Measurements from ENCODE around the gene GPD2.
"Not testable (repeated sequence)": the region's sequence is repeated elsewhere in the genome, so short reads cannot be mapped to it uniquely, and the experiment has no call there.

Gene GPD2

DNA sequence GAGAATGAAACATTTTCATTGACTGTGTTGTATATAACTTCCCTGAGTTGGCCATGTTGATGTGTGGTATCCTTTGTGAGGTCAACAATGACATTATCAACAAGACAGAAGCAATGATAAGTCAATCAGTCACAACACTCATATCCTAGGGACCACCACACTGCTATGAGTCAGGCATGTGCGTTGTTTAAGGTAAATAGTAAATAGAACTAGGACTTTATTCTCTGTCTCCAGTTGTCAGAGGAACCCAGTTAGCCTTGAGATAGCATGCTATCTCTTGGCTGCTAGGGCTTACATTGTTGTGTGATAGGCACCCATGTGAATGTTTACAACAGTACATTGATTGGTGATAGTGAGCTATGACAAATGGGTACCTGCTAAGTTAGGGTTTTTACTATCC, 37.3 kb downstream of the GPD2 start:
- DNase-seq = no peak

GRCh38 chr2:156474401-156474800, 38.2 kb downstream of the GPD2 start:
- no peak for DNase-seq

GRCh38 chr2:156476021-156476849, 40.1 kb downstream of the GPD2 start:
- DNase-seq = peak in 1 of 56 donors; percentile 45

- no peak for DNase-seq
Observed at GRCh38 chr2:156476850-156477206, 40.6 kb downstream of the GPD2 start.

DNA sequence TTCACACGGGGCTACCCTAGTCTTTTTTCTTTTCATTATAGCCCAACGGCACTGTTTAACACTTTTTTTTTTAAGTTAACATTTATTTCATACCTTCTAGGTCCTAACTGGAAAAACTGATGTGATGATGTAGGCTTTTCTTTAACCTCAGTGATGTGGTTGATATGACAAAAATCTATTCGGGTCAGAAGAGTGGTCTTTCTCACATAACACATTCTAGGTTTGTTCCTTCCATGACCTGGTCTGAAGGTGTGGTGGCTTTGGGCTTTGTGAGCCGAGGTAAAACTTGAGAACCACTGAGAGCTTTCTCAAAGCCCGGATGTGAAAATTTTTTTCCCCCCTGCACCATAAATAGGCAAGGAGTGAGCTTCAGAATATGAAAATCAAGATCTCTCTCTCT, 44.2 kb downstream of the GPD2 start:
- DNase-seq = no peak

- no peak for DNase-seq
Observed at GRCh38 chr2:156481312-156481711, 45.1 kb downstream of the GPD2 start.

DNA sequence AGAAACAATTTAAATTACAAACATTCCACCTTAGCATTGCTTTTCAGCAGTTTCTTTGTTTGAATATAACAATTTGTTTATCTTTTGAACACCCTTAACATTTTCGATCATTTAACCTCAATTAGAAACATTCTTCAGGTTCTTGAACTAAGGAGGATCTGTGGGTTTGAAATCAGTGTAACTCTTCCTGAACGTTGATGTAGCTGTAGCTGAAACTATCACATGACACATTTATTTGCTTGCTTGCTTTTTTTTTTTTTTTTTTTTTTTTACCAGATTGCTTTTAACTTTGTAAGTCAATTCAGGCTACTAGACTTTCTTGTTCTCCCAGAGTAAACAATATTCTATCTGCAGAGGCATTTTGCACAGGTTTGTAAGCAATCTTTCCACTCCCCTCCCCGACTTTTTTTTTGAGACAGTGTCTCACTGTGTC, 47.6 kb downstream of the GPD2 start:
- no peak for DNase-seq

GRCh38 chr2:156486147-156486546, 50.0 kb downstream of the GPD2 start:
- DNase-seq = no peak

DNA sequence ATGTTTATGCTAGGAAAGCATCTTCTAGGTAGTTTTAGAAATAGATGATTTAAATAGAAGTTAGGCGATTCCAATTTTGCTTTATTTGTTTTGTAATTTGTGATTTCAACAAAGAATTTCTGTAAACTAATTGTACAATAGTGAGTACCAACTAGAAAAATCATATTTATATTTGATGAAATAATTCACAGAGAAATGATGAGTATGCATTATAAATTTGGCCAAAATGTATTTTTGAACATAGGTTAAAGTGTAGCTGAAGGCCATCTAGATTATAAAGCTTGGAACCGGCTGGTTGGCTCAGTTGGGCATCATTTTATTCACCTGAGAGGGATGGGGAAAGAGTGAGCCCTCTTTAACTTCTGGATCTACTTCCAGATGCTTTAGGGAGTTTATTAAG, 50.4 kb downstream of the GPD2 start:
- DNase-seq = no peak

- DNase-seq = no peak
Observed at GRCh38 chr2:156489195-156489594, 53.0 kb downstream of the GPD2 start.

DNA sequence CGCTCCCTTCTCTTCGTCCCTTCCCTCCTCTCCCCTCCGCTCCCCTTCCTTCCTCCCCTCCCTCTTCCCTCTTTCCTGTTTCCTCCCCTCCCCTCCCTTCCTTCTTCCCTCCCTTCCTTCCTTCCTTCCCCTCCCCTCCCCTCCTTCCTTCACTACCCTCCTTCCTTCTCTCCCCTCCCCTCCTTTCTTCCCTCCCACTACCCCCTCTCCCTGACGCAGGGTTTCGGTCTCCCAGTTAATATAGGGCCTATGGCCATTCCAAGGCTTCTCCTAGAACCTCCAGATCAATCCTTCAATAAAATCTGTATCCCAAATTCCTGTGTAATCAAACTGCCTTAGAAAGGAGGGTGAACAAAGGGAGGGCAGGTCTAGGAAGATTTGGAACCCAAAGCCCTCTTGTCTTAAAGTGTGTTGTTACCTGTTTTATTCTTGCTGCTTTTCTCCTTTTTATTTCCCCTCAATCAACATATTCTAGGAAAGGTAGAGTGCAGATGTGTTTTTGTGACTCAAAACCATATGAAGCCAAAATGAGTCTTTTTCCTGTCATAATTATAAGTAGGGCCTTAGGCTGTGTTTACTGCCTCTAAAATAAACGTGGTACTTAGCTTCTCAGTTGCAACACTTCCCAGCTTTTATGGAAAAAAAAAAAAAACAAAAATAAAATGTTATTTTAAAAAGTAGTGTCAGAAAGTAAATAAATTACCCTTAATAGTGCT, 53.7 kb downstream of the GPD2 start:
- DNase-seq = no peak

- no peak for DNase-seq
Observed at GRCh38 chr2:156490466-156490840, 54.3 kb downstream of the GPD2 start.

GRCh38 chr2:156491176-156491575, 55.0 kb downstream of the GPD2 start:
- DNase-seq = no peak

GRCh38 chr2:156492979-156493378, 56.8 kb downstream of the GPD2 start:
- DNase-seq = no peak

DNA sequence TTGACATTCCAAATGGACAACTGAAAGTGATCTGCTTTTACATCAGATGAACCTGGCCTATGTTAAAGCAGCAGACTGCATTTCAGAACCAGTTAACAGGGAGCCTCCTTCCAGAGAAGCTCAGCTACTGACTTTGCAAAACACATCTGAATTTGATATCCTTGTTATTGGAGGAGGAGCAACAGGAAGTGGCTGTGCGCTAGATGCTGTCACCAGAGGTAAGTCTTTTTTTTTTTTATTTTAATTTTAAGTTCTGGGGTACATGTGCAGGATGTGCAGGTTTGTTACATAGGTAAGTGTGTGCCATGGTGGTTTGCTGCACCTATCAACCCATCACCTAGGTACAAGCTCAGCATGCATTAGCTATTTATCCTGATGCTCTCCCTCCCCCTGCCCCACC, 59.8 kb downstream of the GPD2 start:
- DNase-seq = not testable (repeated sequence)

DNA sequence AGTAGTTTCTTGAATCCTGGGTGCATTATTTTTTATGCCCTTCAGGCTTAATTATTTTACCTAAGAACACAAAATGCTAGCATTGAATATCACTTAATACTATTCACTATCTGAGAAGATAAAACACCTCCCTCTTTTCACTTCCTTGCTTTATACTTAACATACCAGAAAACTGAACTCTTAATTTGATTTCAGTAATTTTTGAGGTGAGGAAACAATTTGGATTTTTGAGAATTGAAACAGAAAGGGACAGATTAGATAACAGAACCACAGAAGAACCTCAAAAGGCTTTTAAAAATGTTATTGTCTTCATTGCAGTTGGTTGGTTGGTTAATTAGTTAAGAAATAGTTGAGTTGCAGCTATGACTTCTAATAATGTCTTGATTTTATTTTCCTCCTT, 69.5 kb downstream of the GPD2 start:
- DNase-seq = no peak

DNA sequence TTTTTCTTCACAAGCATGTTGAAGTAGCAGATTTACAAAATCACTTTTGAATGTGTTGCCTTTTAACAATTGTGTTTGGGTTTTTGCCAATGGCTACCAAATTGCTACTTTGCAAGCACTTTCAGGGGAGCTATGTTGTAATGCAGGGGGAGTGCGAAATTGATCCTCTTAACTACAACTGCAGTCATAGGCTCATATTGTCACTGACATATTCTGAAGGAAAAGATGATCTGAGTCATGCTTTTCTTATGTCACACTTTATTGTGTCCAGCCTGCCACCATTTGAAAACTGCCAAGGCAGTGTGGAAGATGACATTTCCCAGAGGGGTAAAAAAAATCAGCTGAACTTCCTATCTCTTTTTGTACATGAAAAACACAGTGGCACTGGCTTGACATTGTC, 74.9 kb downstream of the GPD2 start:
- no peak for DNase-seq

- no peak for DNase-seq
Observed at GRCh38 chr2:156511803-156512202, 75.6 kb downstream of the GPD2 start.

- no peak for DNase-seq
Observed at GRCh38 chr2:156512451-156512850, 76.3 kb downstream of the GPD2 start.

GRCh38 chr2:156513219-156513618, 77.0 kb downstream of the GPD2 start:
- DNase-seq = no peak

GRCh38 chr2:156517419-156517818, 81.2 kb downstream of the GPD2 start:
- no peak for DNase-seq

DNA sequence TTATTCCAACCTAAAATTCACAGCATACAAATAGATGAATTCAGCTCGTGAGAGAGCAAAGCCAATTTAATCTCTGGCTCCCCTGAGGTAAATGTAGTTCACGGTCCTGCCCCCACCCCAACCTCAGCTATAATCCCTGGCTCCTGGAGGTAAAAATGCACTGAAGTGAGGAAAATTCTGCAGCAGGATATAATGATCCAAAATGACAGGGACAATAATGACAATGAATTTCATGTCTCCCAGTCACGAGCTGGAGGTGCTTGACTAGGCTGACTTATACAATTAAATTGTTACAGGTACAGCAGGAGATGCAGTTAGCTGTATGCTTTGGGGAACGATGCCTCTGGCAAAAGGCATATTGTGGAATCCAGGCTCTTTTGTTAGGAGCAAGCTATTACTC, 82.0 kb downstream of the GPD2 start:
- DNase-seq = no peak

DNA sequence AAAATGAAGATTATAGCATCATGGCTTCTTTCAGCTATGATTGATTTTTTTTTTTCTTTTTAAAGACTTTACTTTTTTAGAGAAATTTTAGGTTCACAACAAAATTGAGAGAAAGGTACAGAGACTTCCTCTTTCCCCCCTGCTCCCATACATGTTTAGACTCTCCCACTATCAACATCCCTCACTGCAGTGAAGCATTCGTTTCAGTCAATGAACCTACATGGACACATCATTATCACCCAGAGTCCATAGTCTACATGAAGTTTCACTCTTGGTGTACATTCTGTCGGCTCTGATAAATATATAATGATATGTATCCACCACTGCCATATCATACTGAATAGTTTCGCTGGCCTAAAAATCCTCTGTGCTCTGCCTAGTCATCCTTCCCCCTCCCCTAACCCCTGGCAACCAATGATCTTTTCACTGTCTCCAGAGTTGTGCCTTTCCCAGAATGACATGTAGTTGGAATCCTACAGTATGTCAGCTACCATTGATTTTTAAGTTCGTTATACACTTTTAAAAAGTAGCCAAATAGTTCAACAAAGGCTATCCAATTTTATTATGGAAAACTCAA, 86.8 kb downstream of the GPD2 start:
- DNase-seq = no peak

Data from amygdala (tissue), 56 donors.